Left lung (tissue), 10 donors: Measurements from ENCODE around the gene PDE4B. TPM values are rescaled to one million over a fixed set of nuclear protein-coding genes. Genes with fewer than 3 reads are reported as not detected.

Source experiments
- ATAC-seq: fragments of 200-7000 bp; cut with Tn5 transposase; one replicate; pipeline ENCODE4 v1.9.1; 2020; ENCODE audit warnings: moderate library complexity
- DNase-seq, 4 donors: peaks; one replicate each; pipeline ENCODE4 v3.0.0-alpha.2; 2013 to 2020
- H3K27ac ChIP-seq, 2 donors: fragments of 200-600 bp; sonication (generic) in 1 of 2; one replicate each; pipeline versions ENCODE4 v1.5.0 to v1.8.0; 2020 to 2021
- H3K27me3 ChIP-seq, 2 donors: fragments of 200-600 bp; sonication (generic) in 1 of 2; one replicate each; pipeline versions ENCODE4 v1.5.0 to v1.8.0; 2020 to 2021
- H3K36me3 ChIP-seq, 2 donors: fragments of 200-600 bp; sonication (generic) in 1 of 2; one replicate each; pipeline versions ENCODE4 v1.5.0 to v1.8.0; 2020 to 2021
- H3K4me1 ChIP-seq, 2 donors: fragments of 200-600 bp; one replicate each; pipeline ENCODE4 v1.8.0; 2021
- H3K4me3 ChIP-seq, 2 donors: fragments of 200-600 bp; sonication (generic) in 1 of 2; one replicate each; pipeline versions ENCODE4 v1.5.0 to v1.8.0; 2020 to 2021; ENCODE audit warnings: mild to moderate bottlenecking in 1 of 2
- H3K9me3 ChIP-seq, 2 donors: fragments of 200-600 bp; sonication (generic) in 1 of 2; one replicate each; pipeline versions ENCODE4 v1.5.0 to v1.8.0; 2020 to 2021
- CTCF ChIP-seq, 2 donors: fragments of 200-600 bp; sonication (generic) in 1 of 2; IDR thresholded peaks; one replicate each; pipeline versions ENCODE4 v1.5.0 to v1.8.0; 2021; ENCODE audit warnings: antibody characterized with exemption in 2 of 2
- intact Hi-C, 2 donors: fragments of 100-400 bp; cut with DNase I; formaldehyde crosslinking; loops; one replicate each; pipeline versions ENCODE4 v1.11.2 to v1.14.2; 2022
- polyA plus RNA-seq, 6 donors: library from polyadenylated mRNA; unstranded; fragments of 120-200 nt; gene quantifications; one replicate each; pipeline ENCODE4 v1.2.1, GENCODE V29; 2013; ENCODE audit not compliant: insufficient read length in 6 of 6
- total RNA-seq, 2 donors: library from RNA; stranded (reverse); fragmentation: NEBNext Ultra II Directional; extraction: Animal tissue kit (Norgen Biotek cat#: 25700); gene quantifications; one replicate each; pipeline ENCODE4 v1.2.1, GENCODE V29; 2021
- donor health status: DM: no; HTN: yes; CAD: no.
- donor health status: DM: no; HTN: no; CAD: no.

Gene PDE4B
- total and polyA plus RNA-seq, 8 donors: 8.6 to 50.7 (median 19.2) TPM

GRCh38 chr1:66022904-66023620 lies 230.4 kb downstream of the PDE4B start:
- Histone ChIP-seq H3K27me3 (no peaks in the 10 kb centered on the region), H3K9me3 (no peaks in the 10 kb centered on the region), H3K27ac (no peak overlapping the region), H3K36me3 (no peaks in the 10 kb centered on the region), H3K4me3 (no peak overlapping the region), H3K4me1 (no peaks in the 10 kb centered on the region)
- no peak for DNase-seq
- intact Hi-C loops: no loop called here
- no peak for ATAC-seq
- TF ChIP-seq CTCF (IDR thresholded peaks at IDR 0.05): no peak

GRCh38 chr1:66025188-66025587 lies 232.5 kb downstream of the PDE4B start:
- intact Hi-C loops: no loop called here
- no peak overlapping the region for H3K4me3 ChIP-seq
- H3K4me1 ChIP-seq: no peaks in the 10 kb centered on the region
- no peak overlapping the region for H3K27ac ChIP-seq
- no peak for TF ChIP-seq CTCF (IDR thresholded peaks at IDR 0.05)
- no peaks in the 10 kb centered on the region for H3K36me3 ChIP-seq
- no peaks in the 10 kb centered on the region for H3K27me3 ChIP-seq
- H3K9me3 ChIP-seq: peaks cover 0 to 12% of the 10 kb centered on the region in 2 donors
- DNase-seq (no peak), ATAC-seq (no peak)

DNA sequence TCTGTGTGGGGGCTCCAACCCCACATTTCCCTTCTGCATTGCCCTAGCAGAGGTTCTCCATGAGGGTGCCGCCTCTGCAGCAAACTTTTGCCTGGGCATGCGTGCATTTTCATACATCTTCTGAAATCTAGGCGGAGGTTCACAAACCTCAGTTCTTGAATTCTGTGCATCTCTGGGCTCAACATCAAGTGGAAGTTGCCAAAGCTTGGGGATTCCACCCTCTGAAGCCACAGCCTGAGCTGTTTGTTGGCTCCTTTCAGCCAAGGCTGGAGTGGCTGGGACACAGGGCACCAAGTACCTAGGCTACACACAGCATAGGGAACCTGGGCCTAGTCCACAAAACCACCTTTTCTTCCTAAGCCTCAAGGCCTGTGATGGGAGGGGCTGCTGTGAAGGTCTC lies 235.3 kb downstream of the PDE4B start:
- intact Hi-C loops: no loop called here
- Histone ChIP-seq H3K36me3 (no peaks in the 10 kb centered on the region), H3K27me3 (no peaks in the 10 kb centered on the region), H3K4me1 (no peaks in the 10 kb centered on the region), H3K27ac (no peak overlapping the region), H3K4me3 (no peak overlapping the region), H3K9me3 (peaks cover 0 to 17% of the 10 kb centered on the region in 2 donors)
- TF ChIP-seq CTCF (IDR thresholded peaks at IDR 0.05): no peak
- ATAC-seq (no peak), DNase-seq (no peak)

DNA sequence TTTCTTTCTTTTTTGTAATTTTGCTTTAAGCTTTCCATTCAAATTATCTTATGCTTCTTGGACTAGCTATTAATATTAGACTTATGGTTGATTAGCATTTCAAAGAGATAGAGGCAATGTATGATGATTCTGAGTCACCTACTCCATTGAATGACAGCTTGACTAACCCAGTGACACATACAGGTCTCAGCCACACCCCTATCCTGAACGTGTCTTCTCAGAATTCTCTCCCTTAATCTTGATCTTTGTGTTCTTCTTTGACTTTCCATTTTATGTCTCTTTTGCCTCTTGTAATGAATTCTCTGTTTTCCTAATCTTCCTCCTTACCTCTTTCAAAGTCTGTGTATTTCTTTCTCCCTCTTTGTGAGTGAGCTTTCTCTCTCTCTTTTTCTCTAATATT lies 241.1 kb downstream of the PDE4B start:
- H3K4me3 ChIP-seq: no peak overlapping the region
- H3K36me3 ChIP-seq: no peaks in the 10 kb centered on the region
- H3K27ac ChIP-seq: no peak overlapping the region
- no peak for TF ChIP-seq CTCF (IDR thresholded peaks at IDR 0.05)
- no peaks in the 10 kb centered on the region for H3K27me3 ChIP-seq
- no peak for DNase-seq
- no peak for ATAC-seq
- H3K9me3 ChIP-seq: peaks cover 0 to 17% of the 10 kb centered on the region in 2 donors
- intact Hi-C loops: no loop called here
- no peaks in the 10 kb centered on the region for H3K4me1 ChIP-seq

DNA sequence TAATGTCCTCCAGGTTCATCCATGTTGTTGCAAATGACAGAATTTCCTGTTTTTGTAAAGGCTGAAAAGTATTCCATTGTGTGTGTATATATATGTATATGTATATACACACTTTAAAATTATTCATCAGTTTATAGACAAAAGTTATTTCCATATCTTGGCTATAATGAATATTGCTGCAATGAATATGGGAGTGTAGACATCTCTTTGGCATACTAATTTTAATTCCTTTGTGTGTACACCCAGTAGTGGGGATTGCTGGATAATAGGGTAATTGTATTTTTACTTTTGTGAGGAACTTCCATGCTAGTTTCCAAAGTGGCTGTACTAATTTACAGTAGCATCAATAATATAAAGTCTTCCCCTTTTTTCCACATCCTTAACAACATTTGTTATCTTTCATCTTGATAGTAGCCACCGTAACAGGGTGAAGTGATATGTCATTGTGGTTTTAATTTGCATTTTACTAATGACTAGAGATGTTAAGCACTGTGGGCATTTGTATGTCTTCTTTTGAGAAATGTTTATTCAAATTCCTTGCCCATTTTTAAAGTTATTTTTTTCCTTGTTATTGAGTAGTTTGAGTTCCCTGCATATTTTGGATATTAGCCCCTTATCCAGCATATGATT lies 243.0 kb downstream of the PDE4B start:
- H3K4me3 ChIP-seq: no peak overlapping the region
- H3K36me3 ChIP-seq: no peaks in the 10 kb centered on the region
- intact Hi-C loops: no loop called here
- H3K4me1 ChIP-seq: no peaks in the 10 kb centered on the region
- no peak overlapping the region for H3K27ac ChIP-seq
- ATAC-seq: no peak
- no peak for TF ChIP-seq CTCF (IDR thresholded peaks at IDR 0.05)
- DNase-seq: no peak
- no peaks in the 10 kb centered on the region for H3K27me3 ChIP-seq
- no peaks in the 10 kb centered on the region for H3K9me3 ChIP-seq
